Spleen (tissue), 11 donors: Measurements from ENCODE around the gene CYB561D1. TPM values are rescaled to one million over a fixed set of nuclear protein-coding genes. Genes with fewer than 3 reads are reported as not detected.
A peak's percentile ranks its signal among the peaks of the same experiment; 100 is the strongest.

Source experiments
- DNase-seq: peaks from one replicate; pipeline ENCODE4 v3.0.0-alpha.2; 2020
- H3K27ac ChIP-seq, 8 donors: fragments of 200-600 bp; sonication (generic) in 7 of 8; 1 replicate in 4 of 8; 2 replicates in 4 of 8; pipeline versions ENCODE4 v1.5.0 to v1.8.0; 2016 to 2021; ENCODE audit warnings: inconsistent platforms in 4 of 8, mild to moderate bottlenecking in 4 of 8, moderate library complexity in 1 of 8
- H3K27me3 ChIP-seq, 7 donors: fragments of 200-600 bp; sonication (generic) in 6 of 7; replicated peaks in 1 of 7; 1 replicate in 4 of 7; 2 replicates in 3 of 7; pipeline versions ENCODE4 v1.5.0 to v1.8.0; 2016 to 2021; ENCODE audit warnings: inconsistent platforms in 3 of 7, mild to moderate bottlenecking in 1 of 7
- H3K36me3 ChIP-seq, 6 donors: fragments of 200-600 bp; sonication (generic) in 5 of 6; 1 replicate in 4 of 6; 2 replicates in 2 of 6; pipeline versions ENCODE4 v1.5.0 to v1.8.0; 2016 to 2021; ENCODE audit warnings: inconsistent platforms in 2 of 6
- H3K4me1 ChIP-seq, 6 donors: fragments of 200-600 bp; sonication (generic) in 5 of 6; 1 replicate in 3 of 6; 2 replicates in 3 of 6; pipeline versions ENCODE4 v1.5.0 to v1.8.0; 2016 to 2021; ENCODE audit warnings: inconsistent platforms in 3 of 6
- H3K4me3 ChIP-seq, 8 donors: fragments of 200-600 bp; sonication (generic) in 7 of 8; 1 replicate in 4 of 8; 2 replicates in 4 of 8; pipeline versions ENCODE4 v1.5.0 to v1.8.0; 2016 to 2021; ENCODE audit warnings: inconsistent platforms in 4 of 8, mild to moderate bottlenecking in 4 of 8, moderate library complexity in 2 of 8
- H3K9me3 ChIP-seq, 8 donors: fragments of 200-600 bp; sonication (generic) in 7 of 8; 1 replicate in 4 of 8; 2 replicates in 4 of 8; pipeline versions ENCODE4 v1.5.0 to v1.8.0; 2016 to 2021; ENCODE audit warnings: inconsistent platforms in 4 of 8
- POLR2A ChIP-seq, 3 donors: fragments of 450-650 bp; IDR thresholded peaks; one replicate each; pipeline ENCODE4 v1.5.1; 2017; ENCODE audit warnings: antibody characterized with exemption in 3 of 3, mild to moderate bottlenecking in 1 of 3
- POLR2AphosphoS5 ChIP-seq, 3 donors: sonication (generic); formaldehyde crosslinking; IDR thresholded peaks; one replicate each; pipeline ENCODE4 v1.5.1; 2017; ENCODE audit warnings: antibody characterized with exemption in 3 of 3
- WGBS, 5 donors: extraction: QIAGEN DNeasy Blood & Tissue Kit in 3 of 5; methylation state at CpG; one replicate each; pipeline versions ENCODE4 v1.1.5 to v1.1.7; 2013 to 2018; 5-methylcytosine and 5-hydroxymethylcytosine counted together
- intact Hi-C: fragments of 100-400 bp; cut with DNase I; formaldehyde crosslinking; loops from one replicate; pipeline ENCODE4 v1.15.0; 2023; ENCODE audit warnings: low total_unique reads
- polyA plus RNA-seq, 3 donors: library from polyadenylated mRNA; stranded (reverse); fragments of 200-250 nt; gene quantifications; one replicate each; pipeline ENCODE4 v1.2.1, GENCODE V29; 2013
- total RNA-seq, 7 donors: library from RNA; depleted of rRNA in 3 of 7; stranded (reverse); fragments of >200 nt in 3 of 7; fragmentation: NEBNext Ultra II Directional in 4 of 7; extraction: Animal tissue kit (Norgen Biotek cat#: 25700) in 4 of 7; gene quantifications; one replicate each; pipeline versions ENCODE4 v1.1.0 to v1.2.1, GENCODE V29; 2016 to 2021
- TF ChIP-seq, protein P1 (sequence below), 11 experiments: fragments of 200-600 bp in 7 of 11; fragments of 450-650 bp in 4 of 11; sonication (generic) in 4 of 11; IDR thresholded peaks in 8 of 11; conservative IDR thresholded peaks in 3 of 11; 1 replicate in 7 of 11; 2 replicates in 4 of 11; pipeline versions ENCODE4 v1.4.0 to v1.8.0; 2016 to 2021; ENCODE audit warnings: antibody characterized with exemption in 11 of 11, inconsistent platforms in 4 of 11, mild to moderate bottlenecking in 1 of 11
- donor health status: healthy with polysubstance abuse.
- donor health status: DM: no; HTN: no; CAD: no; lungs with moderate emphysema.
- donor health status: DM: no; HTN: no; CAD: no.
- donor health status: Bipolar disorder and iron deficiency.
- donor health status: healthy.
- donor health status: DM: no; HTN: no; CAD: no.
- donor health status: DM: yes; HTN: yes; CAD: no.

The CYB561D1 gene
- total and polyA plus RNA-seq, 10 donors = 4.5 to 17.6 (median 11.9) TPM

DNA sequence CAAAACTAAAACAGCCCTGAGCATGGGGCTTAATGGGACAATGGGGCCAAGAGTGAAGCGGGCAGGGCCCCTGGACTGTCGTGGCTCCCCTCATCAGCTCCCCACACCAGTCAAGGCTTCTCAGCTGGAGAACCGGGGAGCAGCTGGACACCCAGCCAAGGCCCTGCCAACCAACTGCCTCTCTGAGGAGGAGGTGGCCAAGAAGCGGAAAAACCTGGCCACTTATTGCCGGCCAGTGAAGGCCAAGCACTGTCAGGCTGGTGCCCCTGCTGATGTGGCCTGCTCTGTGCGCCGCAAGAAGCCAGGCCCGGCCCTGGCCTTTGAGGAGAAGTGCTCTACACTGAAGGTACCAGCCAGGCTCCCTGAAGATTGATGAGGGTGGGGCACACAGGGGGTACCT lies 2.5 kb upstream of the CYB561D1 start:
- intact Hi-C loops = loop anchor here (2.0 kb wide), 1 partner anchor 41 kb away; no protein-coding TSS in a partner anchor

DNA sequence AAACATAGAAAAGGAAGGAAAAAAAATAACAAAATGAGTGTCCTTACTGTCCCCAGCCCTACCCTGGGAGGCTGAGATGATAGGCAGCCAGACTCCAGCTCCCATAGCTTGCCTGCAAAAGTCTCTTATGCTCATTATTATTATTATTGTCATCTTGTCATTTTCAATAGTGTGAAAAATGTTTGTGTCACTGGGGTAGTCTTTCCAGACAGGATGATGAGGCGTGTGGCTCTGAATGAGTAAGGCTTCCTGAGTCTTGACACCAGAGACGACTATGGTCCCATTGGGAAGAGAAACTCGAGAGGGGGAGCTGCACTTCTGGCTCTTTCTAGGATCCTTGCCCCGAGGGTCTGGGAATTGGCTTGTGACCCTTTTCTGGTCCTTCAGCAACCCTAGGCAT lies 1.1 kb upstream of the CYB561D1 start:
- intact Hi-C loops = no loop called here
- no peaks in the 10 kb centered on the region for H3K27me3 ChIP-seq
- no peak for DNase-seq
- H3K36me3 ChIP-seq = peaks cover 0 to 60% (median 21%) of the 10 kb centered on the region in 6 donors
- no peak overlapping the region for H3K4me3 ChIP-seq
- peaks cover 19 to 97% (median 66%) of the 10 kb centered on the region in 6 donors for H3K4me1 ChIP-seq
- no peak for TF ChIP-seq POLR2A (IDR thresholded peaks at IDR 0.05)
- no peak for TF ChIP-seq POLR2AphosphoS5 (IDR thresholded peaks at IDR 0.05)
- TF ChIP-seq, protein P1, sequence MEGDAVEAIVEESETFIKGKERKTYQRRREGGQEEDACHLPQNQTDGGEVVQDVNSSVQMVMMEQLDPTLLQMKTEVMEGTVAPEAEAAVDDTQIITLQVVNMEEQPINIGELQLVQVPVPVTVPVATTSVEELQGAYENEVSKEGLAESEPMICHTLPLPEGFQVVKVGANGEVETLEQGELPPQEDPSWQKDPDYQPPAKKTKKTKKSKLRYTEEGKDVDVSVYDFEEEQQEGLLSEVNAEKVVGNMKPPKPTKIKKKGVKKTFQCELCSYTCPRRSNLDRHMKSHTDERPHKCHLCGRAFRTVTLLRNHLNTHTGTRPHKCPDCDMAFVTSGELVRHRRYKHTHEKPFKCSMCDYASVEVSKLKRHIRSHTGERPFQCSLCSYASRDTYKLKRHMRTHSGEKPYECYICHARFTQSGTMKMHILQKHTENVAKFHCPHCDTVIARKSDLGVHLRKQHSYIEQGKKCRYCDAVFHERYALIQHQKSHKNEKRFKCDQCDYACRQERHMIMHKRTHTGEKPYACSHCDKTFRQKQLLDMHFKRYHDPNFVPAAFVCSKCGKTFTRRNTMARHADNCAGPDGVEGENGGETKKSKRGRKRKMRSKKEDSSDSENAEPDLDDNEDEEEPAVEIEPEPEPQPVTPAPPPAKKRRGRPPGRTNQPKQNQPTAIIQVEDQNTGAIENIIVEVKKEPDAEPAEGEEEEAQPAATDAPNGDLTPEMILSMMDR (IDR thresholded peaks at IDR 0.05 in 8 of 11, conservative IDR thresholded peaks at IDR 0.05 in 3 of 11) = no peak
- no peaks in the 10 kb centered on the region for H3K9me3 ChIP-seq
- 63 to 78% (median 73%) methylated on average over 4 of the region's 4 CpGs for WGBS, 5 donors
- no peak overlapping the region for H3K27ac ChIP-seq

More for the DNA sequence above, 2.5 kb upstream of the CYB561D1 start:
- Histone ChIP-seq H3K9me3 (no peaks in the 10 kb centered on the region), H3K27ac (peak overlapping the region in 5 of 8 donors; percentile 36 to 64 (median 57)), H3K27me3 (no peaks in the 10 kb centered on the region), H3K36me3 (peaks cover 0 to 55% (median 6%) of the 10 kb centered on the region in 6 donors), H3K4me3 (no peak overlapping the region), H3K4me1 (peaks cover 19 to 86% (median 55%) of the 10 kb centered on the region in 6 donors)
- DNase-seq = no peak
- TF ChIP-seq, protein P1 (IDR thresholded peaks at IDR 0.05 in 8 of 11, conservative IDR thresholded peaks at IDR 0.05 in 3 of 11) = no peak
- TF ChIP-seq POLR2AphosphoS5 (IDR thresholded peaks at IDR 0.05) = no peak
- WGBS, 5 donors = 69 to 90% (median 80%) methylated on average over 8 of the region's 8 CpGs

DNA sequence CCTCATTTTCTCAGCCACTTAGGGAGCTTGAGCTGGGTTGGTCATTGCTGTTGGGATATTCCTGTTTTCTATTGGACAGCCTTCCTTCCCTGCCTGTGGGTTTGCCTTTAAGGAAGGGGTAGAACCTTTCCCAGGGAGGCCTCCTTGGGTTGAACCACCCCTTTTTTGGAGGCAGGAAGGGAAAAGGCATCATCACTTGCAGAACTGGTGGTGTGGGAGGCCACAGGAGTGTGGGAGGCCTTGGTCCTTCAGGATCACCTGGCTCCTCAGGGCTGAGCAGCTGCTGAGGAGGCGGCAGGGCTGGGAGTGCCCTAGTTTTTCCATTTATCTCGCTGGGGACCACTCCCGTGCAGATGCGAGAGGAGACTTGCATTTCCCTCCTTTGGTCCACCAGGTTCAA lies 667 bp upstream of the CYB561D1 start:
- Histone ChIP-seq H3K4me1 (peaks cover 23 to 97% (median 70%) of the 10 kb centered on the region in 6 donors), H3K27me3 (no peaks in the 10 kb centered on the region), H3K27ac (peak overlapping the region in 5 of 8 donors; percentile 88 to 96 (median 91)), H3K4me3 (peak overlapping the region in 1 of 8 donors; percentile 99), H3K36me3 (peaks cover 0 to 60% (median 25%) of the 10 kb centered on the region in 6 donors), H3K9me3 (no peaks in the 10 kb centered on the region)
- TF ChIP-seq POLR2AphosphoS5 (IDR thresholded peaks at IDR 0.05) (no peak), POLR2A (IDR thresholded peaks at IDR 0.05) (no peak)
- TF ChIP-seq, protein P1 (IDR thresholded peaks at IDR 0.05 in 8 of 11, conservative IDR thresholded peaks at IDR 0.05 in 3 of 11) = no peak
- DNase-seq = no peak
- 67 to 89% (median 79%) methylated on average over 4 of the region's 4 CpGs for WGBS, 5 donors
- intact Hi-C loops = no loop called here

DNA sequence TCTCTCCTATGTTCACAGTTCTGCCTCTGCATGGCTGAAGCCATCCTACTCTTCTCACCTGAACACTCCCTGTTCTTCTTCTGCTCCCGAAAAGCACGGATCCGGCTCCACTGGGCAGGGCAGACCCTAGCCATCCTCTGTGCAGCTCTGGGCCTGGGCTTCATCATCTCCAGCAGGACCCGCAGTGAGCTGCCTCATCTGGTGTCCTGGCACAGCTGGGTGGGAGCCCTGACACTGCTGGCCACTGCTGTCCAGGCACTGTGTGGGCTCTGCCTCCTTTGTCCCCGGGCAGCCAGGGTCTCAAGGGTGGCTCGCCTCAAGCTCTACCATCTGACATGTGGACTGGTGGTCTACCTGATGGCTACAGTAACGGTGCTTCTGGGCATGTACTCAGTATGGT lies 1.8 kb downstream of the CYB561D1 start:
- no peak for DNase-seq
- H3K9me3 ChIP-seq = no peaks in the 10 kb centered on the region
- H3K27ac ChIP-seq = no peak overlapping the region
- WGBS, 5 donors = 92 to 99% (median 94%) methylated on average over 4 to 7 of the region's 7 CpGs
- peaks cover 23 to 97% (median 77%) of the 10 kb centered on the region in 6 donors for H3K4me1 ChIP-seq
- H3K27me3 ChIP-seq = no peaks in the 10 kb centered on the region
- TF ChIP-seq, protein P1 (IDR thresholded peaks at IDR 0.05 in 8 of 11, conservative IDR thresholded peaks at IDR 0.05 in 3 of 11) = no peak
- TF ChIP-seq POLR2A (IDR thresholded peaks at IDR 0.05) (no peak), POLR2AphosphoS5 (IDR thresholded peaks at IDR 0.05) (no peak)
- no peak overlapping the region for H3K4me3 ChIP-seq
- intact Hi-C loops = no loop called here
- H3K36me3 ChIP-seq = peaks cover 0 to 64% (median 28%) of the 10 kb centered on the region in 6 donors
